NCI-H2029 treated with DMSO at 0.1 percent for 48 hours (cell line): ENCODE measurements around the gene ARL16.

ENCODE experiments used
- DNase-seq: peaks from one replicate; lab custom pipeline; 2025; lab: John Stamatoyannopoulos, UW

Gene ARL16

DNA sequence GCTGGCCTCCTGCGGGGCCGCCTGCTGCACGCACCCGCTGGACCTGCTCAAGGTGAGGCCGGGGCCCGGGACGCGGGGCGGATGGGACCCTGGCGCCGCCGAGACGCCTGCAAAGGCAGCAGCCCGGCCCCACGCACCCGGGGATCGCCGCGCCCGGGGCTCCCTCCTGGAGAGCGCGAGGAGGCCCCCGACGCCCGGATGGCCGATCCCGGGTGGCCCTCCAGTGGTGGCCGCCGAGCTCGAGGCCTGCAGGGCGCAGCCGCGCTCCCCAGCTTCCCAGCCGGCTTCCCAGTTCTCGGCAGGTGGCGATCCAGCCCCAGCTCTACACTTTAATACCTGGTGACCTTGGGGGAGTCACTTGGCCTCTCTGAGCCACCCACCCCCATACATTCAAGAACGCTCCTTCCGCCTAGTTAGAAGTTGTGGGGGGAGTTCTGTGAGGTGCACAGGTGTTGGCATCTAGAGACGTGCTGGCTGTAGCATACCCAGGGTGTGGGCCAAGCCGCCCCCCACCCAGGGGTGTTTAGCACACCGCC lies 28.9 kb upstream of the ARL16 start:
- no peak for DNase-seq

DNA sequence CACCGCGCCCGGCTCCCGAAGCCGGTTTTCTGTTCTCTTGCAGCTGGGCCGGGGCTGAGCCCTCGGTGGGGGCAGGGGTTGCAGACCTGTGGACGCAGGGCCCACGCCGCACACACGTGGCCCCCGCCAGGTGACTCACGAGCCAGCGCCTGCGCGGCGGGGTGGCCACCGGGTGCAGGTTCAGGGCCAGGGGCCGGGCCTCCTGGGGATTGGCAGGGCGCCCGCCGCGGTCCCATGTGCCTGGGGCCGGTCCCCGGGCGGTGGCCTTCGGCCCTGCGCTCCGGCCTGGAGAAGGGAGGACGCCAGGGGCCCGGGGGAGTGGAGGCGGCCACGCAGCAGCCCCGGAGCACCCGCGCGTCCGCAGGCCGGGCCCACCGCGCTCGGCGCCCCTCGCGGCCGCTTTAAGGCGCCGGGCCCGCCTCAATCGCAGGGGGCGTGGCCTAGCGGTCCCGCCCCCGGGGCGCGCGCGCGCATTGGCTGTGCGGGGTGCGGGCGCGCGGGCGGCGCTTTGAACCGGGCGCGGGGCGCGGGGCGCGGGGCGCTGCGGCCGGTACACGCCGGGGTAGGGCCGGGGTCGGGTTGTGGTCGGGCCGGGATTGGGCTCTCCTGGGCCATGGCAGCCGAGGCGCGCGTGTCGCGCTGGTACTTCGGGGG lies 28.3 kb upstream of the ARL16 start, which contains the start of gene SLC25A10:
SLC25A10 (plus strand) TSS at position 471 of the 654 bp plus-strand sequence; CDS start at position 614, 143 bp downstream.
- DNase-seq = peak; percentile 31

DNA sequence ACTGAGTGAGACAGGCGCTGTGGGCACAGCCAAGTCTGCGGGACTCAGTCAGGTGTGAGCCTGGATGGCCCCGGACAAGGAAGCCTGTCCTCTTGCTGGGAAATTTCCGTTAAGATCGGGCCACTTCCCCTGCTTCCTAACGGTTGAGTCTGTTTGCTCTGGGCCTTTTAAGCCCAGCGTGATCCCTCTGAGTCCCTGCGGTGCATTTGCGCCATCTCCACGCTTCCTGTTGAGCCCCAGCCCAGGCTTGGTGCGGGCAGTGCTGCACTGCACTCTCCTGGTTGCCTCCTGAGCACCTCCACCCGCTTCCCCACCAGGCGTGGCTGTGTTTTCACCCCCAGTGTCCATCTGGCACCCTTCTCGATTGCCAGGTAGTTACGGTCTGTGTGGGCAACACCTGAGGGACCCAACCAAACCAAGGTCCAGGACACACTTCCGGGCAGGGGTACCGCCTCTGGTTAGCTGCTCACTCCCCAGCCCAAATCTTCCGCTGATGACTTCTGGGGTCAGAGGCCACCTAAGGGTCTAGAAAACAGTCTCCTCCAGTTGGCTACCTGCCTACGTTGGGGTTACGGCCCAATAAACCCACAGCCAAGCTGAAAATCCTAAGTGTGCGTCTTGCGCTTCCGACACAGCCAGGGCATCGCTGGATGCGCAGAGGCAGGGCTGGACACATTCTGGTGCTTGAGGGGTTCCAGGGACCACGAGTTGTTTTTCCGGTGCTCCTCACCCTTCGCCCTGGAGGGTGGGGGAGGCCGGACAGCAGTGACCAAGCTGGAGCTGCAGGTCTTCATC lies 27.1 kb upstream of the ARL16 start:
- no peak for DNase-seq

DNA sequence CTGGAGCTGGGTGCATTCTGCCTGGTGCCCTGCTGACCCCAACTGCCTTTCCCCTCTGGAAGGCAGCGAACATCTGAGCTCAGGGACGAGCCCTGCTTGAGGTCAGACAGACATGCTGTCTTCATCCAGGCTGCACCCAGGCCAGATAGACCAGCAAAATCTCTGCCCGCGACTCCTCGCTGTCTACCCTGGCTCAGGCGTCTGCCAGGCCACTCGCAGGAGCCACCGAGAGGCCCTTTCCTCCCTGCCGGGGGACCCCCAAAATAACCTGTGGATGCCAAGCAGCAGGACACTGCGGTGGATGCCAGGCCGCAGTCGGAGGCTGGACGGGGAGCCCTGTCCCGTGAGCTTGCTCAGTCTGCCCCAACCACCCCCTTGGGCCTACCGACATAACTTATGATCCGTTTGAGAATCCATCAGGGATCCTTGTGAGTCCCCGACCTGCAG lies 25.2 kb upstream of the ARL16 start:
- DNase-seq = no peak

DNA sequence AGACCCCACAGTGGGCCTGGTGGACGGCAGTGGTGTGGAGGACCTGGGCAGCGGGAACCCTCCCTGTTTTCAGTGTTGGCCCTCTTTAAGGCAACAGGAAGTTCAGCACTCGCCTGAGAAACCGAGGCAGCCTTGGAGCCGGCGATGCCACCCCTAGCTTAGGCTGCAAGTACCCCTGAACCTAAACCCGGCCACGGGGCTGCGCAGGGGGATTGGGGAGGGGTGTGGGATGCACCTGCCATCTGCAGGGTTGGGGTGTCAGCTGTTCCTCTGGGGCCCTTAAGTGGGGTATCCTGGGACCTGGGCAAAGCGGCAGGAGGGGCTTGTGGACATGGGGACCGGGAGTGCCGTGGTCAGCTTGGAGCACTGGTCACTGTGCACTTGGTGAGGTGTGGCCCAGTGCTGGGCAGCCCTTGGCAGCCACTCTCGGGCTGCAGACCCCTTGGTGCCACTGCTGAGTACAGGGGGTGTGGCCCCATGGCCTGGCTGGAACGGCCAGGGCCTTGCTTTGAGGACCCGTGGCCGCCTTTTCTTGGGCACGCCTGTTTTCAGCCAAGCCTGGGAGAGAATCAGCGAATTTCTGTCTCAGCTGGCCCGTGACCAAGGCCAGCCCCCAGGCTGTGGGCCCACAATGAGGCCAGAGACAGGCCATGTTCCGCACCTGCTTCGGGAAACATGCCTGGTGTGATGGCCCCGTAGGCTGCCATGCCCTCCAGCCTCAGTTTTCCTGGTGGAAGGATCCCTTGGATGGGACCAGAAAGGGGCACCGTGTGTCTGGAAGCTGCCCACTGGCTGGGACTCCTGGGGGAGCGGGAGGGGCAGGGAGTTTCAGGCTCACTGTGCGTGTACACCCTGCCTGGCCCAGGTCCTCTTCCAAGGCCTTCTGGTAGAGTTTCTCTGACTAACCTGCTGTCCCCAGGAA lies 24.4 kb upstream of the ARL16 start:
- no peak for DNase-seq

DNA sequence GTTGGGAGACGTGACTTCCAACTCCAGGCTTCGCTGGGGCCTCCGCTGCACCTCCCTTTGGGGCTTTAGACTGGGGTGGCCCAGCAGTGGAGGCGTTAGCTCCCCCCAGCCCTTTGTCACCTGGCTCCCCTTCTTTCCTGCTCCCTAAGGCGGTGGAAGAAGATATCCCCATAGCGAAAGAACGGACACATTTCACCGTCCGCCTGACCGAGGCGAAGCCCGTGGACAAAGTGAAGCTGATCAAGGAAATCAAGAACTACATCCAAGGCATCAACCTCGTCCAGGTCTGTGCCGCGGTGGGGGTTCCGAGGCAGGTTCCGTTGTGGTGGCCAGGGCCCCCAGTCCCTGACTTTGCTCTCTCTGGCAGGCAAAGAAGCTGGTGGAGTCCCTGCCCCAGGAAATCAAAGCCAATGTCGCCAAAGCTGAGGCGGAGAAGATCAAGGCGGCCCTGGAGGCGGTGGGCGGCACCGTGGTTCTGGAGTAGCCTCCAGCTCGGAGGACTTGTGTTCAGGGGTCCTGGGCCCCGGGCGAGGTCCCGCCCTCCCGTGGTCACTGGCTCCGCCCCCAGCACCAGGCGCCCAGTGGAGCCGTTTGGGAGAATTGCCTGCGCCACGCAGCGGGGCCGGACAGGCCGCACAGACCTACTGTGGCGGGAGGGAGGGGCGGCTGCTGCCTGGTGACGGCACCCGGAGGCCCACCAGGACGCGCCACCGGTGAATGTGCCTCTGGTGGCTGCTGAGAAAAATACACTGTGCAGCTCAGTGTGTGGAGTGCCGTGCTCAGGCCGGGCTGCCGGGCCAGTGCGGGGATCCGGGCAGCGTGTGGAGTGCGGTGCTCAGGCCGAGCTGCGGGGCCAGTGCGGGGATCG lies 23.4 kb upstream of the ARL16 start:
- DNase-seq = no peak

DNA sequence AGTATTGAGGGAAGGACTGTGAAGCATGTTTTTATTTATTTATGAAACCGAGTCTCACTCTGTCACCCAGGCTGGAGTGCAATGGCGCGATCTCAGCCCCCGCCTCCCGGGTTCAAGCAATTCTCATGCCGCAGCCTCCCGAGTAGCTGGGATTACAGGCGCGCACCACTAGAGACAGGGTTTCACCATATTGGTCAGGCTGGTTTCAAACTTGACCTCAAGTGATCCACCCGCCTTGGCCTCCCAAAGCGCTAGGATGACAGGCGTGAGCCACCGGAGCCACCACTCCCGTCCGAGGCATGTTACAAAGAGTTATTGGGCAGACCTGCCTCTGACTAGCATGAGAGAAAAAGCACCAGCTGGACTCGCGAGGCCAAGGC lies 22.6 kb upstream of the ARL16 start:
- no peak for DNase-seq

DNA sequence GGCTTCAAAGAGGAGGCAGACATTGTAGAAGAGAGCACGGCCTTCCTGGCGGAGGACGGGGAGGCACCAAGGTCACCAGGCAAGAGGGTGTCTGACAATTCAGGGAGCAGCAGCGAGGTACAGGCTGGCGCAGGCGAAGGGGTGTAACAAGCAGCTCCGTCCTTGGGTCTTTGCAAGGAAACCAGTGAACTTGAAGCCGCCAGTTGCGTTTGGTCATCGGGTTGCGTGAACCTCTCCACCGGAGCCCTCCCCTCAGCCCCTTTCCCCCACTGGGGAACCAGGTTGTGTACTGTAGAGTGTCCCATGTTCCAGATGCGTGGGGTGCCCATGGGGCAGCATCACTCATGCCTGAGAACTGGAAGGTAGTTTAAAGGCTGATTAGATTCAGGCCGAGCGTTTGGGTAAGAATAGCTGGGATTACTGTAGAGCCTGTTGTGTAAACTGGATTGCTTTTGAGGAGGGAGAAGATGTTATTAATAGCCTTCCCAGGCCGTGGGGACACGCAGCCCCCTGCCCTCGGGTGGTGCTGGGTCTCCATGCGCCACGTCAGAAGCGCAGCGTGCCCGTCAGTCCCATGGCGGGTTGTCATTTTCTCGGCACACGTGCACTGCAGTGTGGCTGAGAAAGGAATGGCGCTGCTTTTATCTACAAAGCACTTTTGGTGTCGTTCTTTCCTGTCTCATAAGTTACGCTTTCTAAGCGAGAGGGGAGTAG lies 22.1 kb upstream of the ARL16 start:
- no peak for DNase-seq

DNA sequence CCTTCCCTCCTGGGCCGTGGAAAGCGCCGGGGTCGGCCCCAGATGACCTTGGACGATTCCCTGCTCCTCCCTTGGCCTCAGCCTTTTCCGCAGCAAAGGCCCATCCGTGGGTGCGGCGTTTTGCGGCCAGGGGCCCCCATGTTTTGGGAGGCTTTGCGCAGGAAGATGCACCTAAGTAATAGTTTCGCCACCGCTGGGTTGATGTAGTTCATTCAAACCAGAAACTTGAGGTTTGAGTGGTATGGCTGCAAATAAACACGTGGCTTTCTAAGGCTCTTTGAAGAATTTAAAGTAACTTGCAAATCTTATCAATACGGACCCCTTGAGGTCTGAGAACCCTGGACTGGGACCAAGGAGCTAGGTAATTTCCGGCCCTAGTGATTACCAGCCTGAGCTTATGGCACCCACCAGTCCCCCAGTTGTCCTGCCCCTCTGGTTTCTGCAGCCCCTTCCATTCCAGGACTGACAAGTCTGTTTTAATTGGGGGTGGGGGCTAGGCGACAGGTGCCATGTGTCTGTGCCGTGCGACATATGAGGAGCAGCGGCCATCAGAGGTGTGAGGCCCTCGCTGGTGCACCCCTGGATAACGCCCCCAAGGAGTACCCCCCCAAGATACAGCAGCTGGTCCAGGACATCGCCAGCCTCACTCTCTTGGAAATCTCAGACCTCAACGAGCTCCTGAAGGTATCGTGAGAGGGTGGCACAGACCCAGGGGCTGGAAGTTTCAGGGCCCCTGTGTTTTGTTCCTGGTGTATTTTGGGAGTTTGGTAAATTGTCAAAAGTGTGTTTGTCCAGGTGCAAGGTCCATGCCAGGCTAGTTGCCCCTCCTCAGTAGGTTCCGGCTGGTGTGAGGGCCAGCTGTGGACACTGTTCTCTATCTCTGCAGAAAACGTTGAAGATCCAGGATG lies 20.4 kb upstream of the ARL16 start:
- no peak for DNase-seq

DNA sequence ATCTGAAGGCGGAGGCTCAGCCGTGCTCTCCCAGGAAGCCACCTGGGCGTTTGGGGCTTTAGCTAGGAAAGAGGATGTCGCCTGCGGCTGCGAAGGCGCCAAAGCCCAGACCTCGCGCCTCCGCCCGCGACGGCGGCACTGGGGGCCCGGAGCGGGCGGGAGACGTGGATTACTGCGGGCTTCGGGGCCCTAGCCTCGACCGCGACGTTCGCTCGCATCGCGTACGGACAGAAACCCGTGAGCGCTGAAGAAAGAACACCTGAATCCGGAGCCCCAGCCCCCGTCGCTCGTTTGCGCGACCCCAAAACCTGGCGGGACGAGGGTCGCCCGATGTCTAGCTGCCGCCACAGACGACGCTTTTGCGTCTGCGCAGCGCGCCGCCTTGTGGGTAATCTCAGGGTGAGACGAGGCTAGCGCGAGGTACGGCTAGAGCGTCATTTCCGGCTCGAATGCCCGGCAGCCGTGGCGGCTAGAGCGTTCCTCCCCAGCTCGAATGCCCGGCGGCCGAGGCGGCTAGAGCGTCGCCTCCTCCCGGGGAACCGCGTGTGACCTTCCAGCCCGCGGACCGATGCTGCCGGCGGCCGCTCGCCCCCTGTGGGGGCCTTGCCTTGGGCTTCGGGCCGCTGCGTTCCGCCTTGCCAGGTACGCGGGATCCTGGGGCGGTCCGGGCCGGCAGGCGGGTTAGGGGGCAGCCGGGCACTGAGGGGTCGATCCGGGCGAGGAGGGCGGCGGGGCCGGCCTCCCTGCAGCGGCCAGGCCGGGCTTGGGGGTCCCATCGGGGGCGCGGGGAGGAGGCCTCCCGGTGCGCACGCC lies 19.5 kb upstream of the ARL16 start, which contains the start of gene MRPL12:
MRPL12 (plus strand) TSS at position 434 of the 813 bp plus-strand sequence; CDS start at position 569, 135 bp downstream.
- DNase-seq = peak; percentile 37

DNA sequence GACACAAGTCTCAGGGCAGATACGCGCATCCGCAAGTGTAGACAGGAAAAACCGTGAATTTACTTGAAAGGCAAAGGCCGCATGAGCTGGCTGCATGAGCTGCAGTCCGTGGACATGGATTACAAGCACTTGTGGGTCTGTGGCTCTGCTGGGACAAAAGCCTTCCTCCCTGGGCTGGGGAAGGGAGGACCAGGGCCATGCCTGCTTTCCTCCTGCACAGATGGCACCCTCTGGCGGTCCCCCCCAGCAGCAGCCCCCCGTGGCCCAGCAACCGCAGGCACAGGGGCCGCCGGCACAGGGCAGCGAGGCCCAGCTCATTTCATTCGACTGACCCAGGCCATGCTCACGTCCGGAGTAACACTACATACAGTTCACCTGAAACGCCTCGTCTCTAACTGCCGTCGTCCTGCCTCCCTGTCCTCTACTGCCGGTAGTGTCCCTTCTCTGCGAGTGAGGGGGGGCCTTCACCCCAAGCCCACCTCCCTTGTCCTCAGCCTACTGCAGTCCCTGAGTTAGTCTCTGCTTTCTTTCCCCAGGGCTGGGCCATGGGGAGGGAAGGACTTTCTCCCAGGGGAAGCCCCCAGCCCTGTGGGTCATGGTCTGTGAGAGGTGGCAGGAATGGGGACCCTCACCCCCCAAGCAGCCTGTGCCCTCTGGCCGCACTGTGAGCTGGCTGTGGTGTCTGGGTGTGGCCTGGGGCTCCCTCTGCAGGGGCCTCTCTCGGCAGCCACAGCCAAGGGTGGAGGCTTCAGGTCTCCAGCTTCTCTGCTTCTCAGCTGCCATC lies 17.9 kb upstream of the ARL16 start:
- DNase-seq = no peak

DNA sequence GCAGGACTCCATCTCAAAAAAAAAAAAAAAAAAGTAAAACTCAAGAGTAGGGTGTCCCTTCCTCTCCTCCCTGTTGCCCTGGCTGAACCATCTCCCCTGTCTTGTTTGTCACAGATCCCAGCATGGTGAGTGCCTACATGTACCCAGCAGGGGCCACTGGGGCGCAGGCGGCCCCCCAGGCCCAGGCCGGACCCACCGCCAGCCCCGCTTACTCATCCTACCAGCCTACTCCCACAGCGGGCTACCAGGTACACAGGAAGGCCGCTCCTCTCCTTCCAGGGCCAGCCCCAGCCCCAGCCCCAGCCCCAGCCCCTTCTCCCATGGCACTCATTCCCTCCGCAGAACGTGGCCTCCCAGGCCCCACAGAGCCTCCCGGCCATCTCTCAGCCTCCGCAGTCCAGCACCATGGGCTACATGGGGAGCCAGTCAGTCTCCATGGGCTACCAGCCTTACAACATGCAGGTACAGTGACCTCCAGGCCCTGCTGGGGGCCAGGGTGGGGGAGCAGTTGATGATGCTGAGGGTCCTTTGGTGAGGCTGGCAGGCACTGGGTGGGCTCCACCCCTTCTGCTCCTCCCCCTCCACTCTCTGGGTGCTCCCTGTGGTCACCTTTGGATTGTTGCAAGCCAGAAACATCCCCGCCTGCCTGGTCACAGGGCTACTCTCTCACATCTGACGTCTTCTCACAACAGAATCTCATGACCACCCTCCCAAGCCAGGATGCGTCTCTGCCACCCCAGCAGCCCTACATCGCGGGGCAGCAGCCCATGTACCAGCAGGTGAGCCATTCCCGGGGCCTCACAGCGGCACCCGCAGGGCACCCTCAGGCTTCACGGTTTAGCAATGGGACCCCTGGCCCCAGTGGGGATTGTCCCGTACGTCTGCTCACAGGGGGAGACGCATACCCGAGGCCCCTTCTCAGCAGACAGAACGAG lies 17.0 kb upstream of the ARL16 start:
- no peak for DNase-seq

DNA sequence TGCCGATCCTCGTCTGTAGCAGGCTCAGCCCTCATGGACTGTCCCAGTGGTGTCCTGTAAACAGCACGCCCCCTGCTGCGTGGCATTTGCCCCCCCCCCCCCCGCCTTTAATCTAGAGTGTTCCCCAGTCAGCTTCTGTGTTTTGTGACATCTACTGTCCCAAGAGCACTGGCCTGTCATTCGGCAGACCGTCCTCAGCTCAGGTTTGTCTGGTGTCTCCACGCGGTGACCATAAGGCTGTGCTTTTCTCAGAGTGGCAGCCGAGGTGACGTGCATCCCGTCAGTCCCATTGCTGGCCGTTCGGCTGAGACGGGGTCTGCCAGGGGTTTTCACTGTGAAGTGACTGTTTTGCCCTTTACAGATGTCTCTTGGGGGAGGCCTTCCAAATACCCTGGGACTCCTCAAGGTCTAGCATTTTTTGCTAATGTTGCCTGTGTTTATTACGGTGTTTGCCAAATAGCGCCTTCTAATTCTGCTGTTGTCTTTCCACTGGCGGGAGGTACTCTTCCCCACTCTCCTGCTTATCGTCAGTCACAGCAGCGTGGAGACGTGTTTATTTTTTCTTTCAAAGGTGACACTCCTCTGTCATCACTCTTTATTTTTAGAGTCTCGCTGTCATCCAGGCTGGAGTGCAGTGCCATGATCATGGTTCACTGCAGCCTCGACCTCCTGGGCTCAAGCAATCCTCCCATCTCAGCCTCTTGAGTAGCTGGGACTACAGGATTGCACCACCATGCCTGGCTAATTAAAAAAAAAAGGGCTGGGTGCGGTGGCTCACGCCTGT lies 13.9 kb upstream of the ARL16 start:
- no peak for DNase-seq

DNA sequence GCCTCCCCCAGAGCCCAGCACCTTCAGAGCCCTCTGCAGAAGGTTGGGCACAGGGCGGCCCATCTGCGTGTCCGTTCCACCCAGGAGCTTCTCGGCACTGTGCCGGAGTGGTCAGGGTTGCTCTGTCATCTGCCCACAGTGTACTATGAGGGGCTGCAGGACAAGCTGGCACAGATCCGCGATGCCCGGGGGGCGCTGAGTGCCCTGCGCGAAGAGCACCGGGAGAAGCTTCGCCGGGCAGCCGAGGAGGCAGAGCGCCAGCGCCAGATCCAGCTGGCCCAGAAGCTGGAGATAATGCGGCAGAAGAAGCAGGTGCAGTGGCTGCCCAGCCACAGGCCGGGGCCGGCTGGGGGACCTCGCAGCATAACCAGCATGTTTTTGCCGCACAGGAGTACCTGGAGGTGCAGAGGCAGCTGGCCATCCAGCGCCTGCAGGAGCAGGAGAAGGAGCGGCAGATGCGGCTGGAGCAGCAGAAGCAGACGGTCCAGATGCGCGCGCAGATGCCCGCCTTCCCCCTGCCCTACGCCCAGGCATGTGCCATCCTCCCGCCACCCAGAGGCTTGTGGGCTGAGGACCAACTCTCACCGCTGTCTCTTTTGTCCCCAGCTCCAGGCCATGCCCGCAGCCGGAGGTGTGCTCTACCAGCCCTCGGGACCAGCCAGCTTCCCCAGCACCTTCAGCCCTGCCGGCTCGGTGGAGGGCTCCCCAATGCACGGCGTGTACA lies 12.8 kb upstream of the ARL16 start:
- no peak for DNase-seq

DNA sequence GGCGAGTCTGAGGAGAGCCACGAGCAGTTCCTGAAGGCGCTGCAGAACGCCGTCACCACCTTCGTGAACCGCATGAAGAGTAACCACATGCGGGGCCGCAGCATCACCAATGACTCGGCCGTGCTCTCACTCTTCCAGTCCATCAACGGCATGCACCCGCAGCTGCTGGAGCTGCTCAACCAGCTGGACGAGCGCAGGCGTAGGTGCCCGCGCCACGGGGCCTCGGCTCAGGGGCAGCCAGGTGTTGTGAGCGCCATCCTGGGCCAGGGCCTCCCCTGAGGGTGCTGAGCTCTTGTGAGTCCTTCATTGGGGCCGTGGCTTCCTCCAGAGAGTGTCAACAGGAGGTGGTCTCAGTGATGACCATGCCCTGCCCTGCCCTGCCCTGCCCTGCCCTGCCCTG lies 12.2 kb upstream of the ARL16 start:
- DNase-seq = no peak
